DOHH2 (cell line): Measurements from ENCODE around the gene SLC26A1.

ENCODE experiments used
- H3F3A ChIP-seq: fragments of 200-600 bp; sonication (generic), shearing (Covaris generic); 2 replicates; pipeline ENCODE4 v1.6.0; 2016; ENCODE audit warnings: antibody characterized with exemption, mild to moderate bottlenecking; ENCODE audit not compliant: control insufficient read depth, insufficient read depth
- H3K27ac ChIP-seq: fragments of 200-600 bp; sonication (generic); 2 replicates; pipeline ENCODE4 v1.5.1; 2014; ENCODE audit warnings: low read depth, mild to moderate bottlenecking, low read length, moderate library complexity
- H3K27me3 ChIP-seq: fragments of 200-600 bp; sonication (generic); 2 replicates; pipeline ENCODE4 v1.6.1; 2014; ENCODE audit warnings: mild to moderate bottlenecking, low read length, mixed read lengths; ENCODE audit not compliant: control insufficient read depth
- H3K36me3 ChIP-seq: fragments of 200-600 bp; sonication (generic); 2 replicates; pipeline ENCODE4 v1.6.1; 2014; ENCODE audit warnings: mild to moderate bottlenecking, low read length, moderate library complexity, mixed read lengths; ENCODE audit not compliant: control insufficient read depth
- H3K4me1 ChIP-seq: fragments of 200-600 bp; sonication (generic); 2 replicates; pipeline ENCODE4 v1.6.1; 2014; ENCODE audit warnings: mild to moderate bottlenecking, low read length, mixed read lengths; ENCODE audit not compliant: control insufficient read depth
- H3K4me2 ChIP-seq: fragments of 200-600 bp; sonication (generic); 2 replicates; pipeline ENCODE4 v1.6.0; 2014; ENCODE audit warnings: mild to moderate bottlenecking, low read length, moderate library complexity
- H3K4me3 ChIP-seq: fragments of 200-600 bp; sonication (generic); 2 replicates; pipeline ENCODE4 v1.5.1; 2014; ENCODE audit warnings: mild to moderate bottlenecking, low read length, mixed read lengths
- H3K79me2 ChIP-seq: fragments of 200-600 bp; sonication (generic); 2 replicates; pipeline ENCODE4 v1.6.1; 2014; ENCODE audit warnings: mild to moderate bottlenecking, low read length, mixed read lengths; ENCODE audit not compliant: control insufficient read depth
- H3K9me2 ChIP-seq: fragments of 200-600 bp; sonication (generic); replicated peaks from 2 replicates; pipeline ENCODE4 v1.6.1; 2014; ENCODE audit warnings: mild to moderate bottlenecking, low read length, mixed read lengths; ENCODE audit not compliant: control insufficient read depth
- H3K9me3 ChIP-seq: fragments of 200-600 bp; sonication (generic); 2 replicates; pipeline ENCODE4 v1.6.1; 2014; ENCODE audit warnings: antibody characterized with exemption, low read length, mixed read lengths; ENCODE audit not compliant: control insufficient read depth, insufficient read depth
- H4K20me1 ChIP-seq: fragments of 200-600 bp; sonication (generic); 2 replicates; pipeline ENCODE4 v1.6.0; 2014; ENCODE audit warnings: low read depth, mild to moderate bottlenecking, antibody characterized with exemption, low read length, moderate library complexity; ENCODE audit not compliant: control insufficient read depth, insufficient read depth
- CTCF ChIP-seq: fragments of 200-600 bp; sonication (generic); IDR thresholded peaks from one replicate; pipeline ENCODE4 v1.5.1; 2014; ENCODE audit warnings: antibody characterized with exemption, mild to moderate bottlenecking, low read depth, low read length; ENCODE audit not compliant: poor library complexity, severe bottlenecking
- EZH2phosphoT487 ChIP-seq: fragments of 200-600 bp; sonication (generic); IDR thresholded peaks from 2 replicates; pipeline ENCODE4 v1.6.1; 2017; ENCODE audit warnings: borderline replicate concordance, mild to moderate bottlenecking, antibody characterized with exemption, low read length, moderate library complexity, mixed read lengths

SLC26A1 gene

DNA sequence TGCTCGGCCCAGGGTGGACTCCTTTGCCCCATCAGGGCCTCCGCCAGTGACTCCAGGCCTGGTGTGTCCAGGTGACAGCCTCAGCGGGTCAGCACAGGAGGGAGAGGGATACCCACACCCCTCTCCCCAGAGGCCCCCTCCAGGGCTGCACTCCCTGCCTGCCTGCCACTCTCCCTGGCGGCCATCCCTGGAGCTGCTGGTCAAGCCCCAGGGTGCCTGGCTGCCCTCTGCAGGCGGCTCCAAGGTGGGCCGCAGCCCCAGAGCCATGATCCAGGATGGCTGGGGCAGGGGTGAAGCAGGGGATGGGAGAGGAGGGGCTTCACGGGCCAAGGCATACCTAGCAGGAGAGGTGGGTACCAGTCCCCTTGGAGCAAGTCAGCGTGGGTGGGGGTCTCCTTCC lies 22.0 kb upstream of the SLC26A1 start:
- Histone ChIP-seq H3K36me3 (no peaks in the 10 kb centered on the region), H3K79me2 (no peaks in the 10 kb centered on the region), H3K4me1 (peaks cover 13% of the 10 kb centered on the region), H3K27ac (no peak overlapping the region), H3K4me3 (no peak overlapping the region), H3K9me2 (no peaks in the 10 kb centered on the region), H3K9me3 (no peaks in the 10 kb centered on the region), H3F3A (peaks cover 6% of the 10 kb centered on the region), H3K4me2 (no peak overlapping the region), H4K20me1 (0 out of 2 replicates have a peak, but pooled peaks cover 2% of the 10 kb centered on the region), H3K27me3 (peaks cover 21% of the 10 kb centered on the region)
- TF ChIP-seq CTCF (no peak), EZH2phosphoT487 (no peak)

GRCh38 chr4:1014291-1015167 lies 21.3 kb upstream of the SLC26A1 start:
- Histone ChIP-seq H3K27me3 (peaks cover 25% of the 10 kb centered on the region), H3K27ac (no peak overlapping the region), H3K4me3 (no peak overlapping the region), H3K4me2 (no peak overlapping the region), H3F3A (peaks cover 9% of the 10 kb centered on the region), H3K36me3 (no peaks in the 10 kb centered on the region), H3K79me2 (no peaks in the 10 kb centered on the region), H4K20me1 (0 out of 2 replicates have a peak, but pooled peaks cover 5% of the 10 kb centered on the region), H3K4me1 (peaks cover 18% of the 10 kb centered on the region), H3K9me3 (no peaks in the 10 kb centered on the region), H3K9me2 (no peaks in the 10 kb centered on the region)
- no peak for TF ChIP-seq CTCF
- no peak for TF ChIP-seq EZH2phosphoT487

- no peaks in the 10 kb centered on the region for H3K9me3 ChIP-seq
- TF ChIP-seq CTCF: no peak
- no peak for TF ChIP-seq EZH2phosphoT487
- H3K27me3 ChIP-seq: peaks cover 33% of the 10 kb centered on the region
- no peaks in the 10 kb centered on the region for H3K36me3 ChIP-seq
- H3K9me2 ChIP-seq: no peaks in the 10 kb centered on the region
- no peak overlapping the region for H3K4me3 ChIP-seq
- no peaks in the 10 kb centered on the region for H3K79me2 ChIP-seq
- peaks cover 9% of the 10 kb centered on the region for H3F3A ChIP-seq
- peaks cover 26% of the 10 kb centered on the region for H3K4me1 ChIP-seq
- H4K20me1 ChIP-seq: 0 out of 2 replicates have a peak, but pooled peaks cover 5% of the 10 kb centered on the region
- H3K27ac ChIP-seq: no peak overlapping the region
- no peak overlapping the region for H3K4me2 ChIP-seq
Observed at GRCh38 chr4:1013225-1014073, 20.2 kb upstream of the SLC26A1 start.
